Hepatocyte (in vitro differentiated cells): ENCODE data around the gene MKI67. TPM values are rescaled to one million over a fixed set of nuclear protein-coding genes. Genes with fewer than 3 reads are reported as not detected.

ENCODE experiments used
- DNase-seq: peaks from one replicate; pipeline ENCODE4 v3.0.0-alpha.2; 2016; ENCODE audit warnings: low spot score
- H2AFZ ChIP-seq: fragments of 200-600 bp; sonication (generic); 2 replicates; pipeline ENCODE4 v1.6.0; 2016; ENCODE audit warnings: antibody characterized with exemption, mild to moderate bottlenecking
- H3K27ac ChIP-seq: fragments of 200-600 bp; sonication (generic); 2 replicates; pipeline ENCODE4 v1.5.1; 2016; ENCODE audit warnings: mild to moderate bottlenecking
- H3K27me3 ChIP-seq: fragments of 200-600 bp; sonication (generic); 2 replicates; pipeline ENCODE4 v1.6.1; 2016
- H3K36me3 ChIP-seq: fragments of 200-600 bp; sonication (generic); replicated peaks from 2 replicates; pipeline ENCODE4 v1.5.1; 2016; ENCODE audit warnings: low read depth; ENCODE audit not compliant: insufficient read depth
- H3K4me1 ChIP-seq: fragments of 200-600 bp; sonication (generic); 2 replicates; pipeline ENCODE4 v1.5.1; 2016; ENCODE audit warnings: mild to moderate bottlenecking, moderate library complexity; ENCODE audit not compliant: insufficient read depth
- H3K4me2 ChIP-seq: fragments of 200-600 bp; sonication (generic); 2 replicates; pipeline ENCODE4 v1.6.0; 2016
- H3K4me3 ChIP-seq: fragments of 200-600 bp; sonication (generic); 2 replicates; pipeline ENCODE4 v1.5.1; 2016; ENCODE audit warnings: mild to moderate bottlenecking
- H3K79me2 ChIP-seq: fragments of 200-600 bp; sonication (generic); 2 replicates; pipeline ENCODE4 v1.6.0; 2017; ENCODE audit warnings: mild to moderate bottlenecking
- H3K9me2 ChIP-seq: fragments of 200-600 bp; sonication (generic); replicated peaks from 2 replicates; pipeline ENCODE4 v1.6.0; 2017; ENCODE audit warnings: mild to moderate bottlenecking; ENCODE audit not compliant: insufficient read depth
- H3K9me3 ChIP-seq: fragments of 200-600 bp; sonication (generic); 2 replicates; pipeline ENCODE4 v1.5.1; 2016; ENCODE audit warnings: low read depth, mild to moderate bottlenecking
- H4K20me1 ChIP-seq: fragments of 200-600 bp; sonication (generic); 2 replicates; pipeline ENCODE4 v1.6.0; 2016; ENCODE audit warnings: mild to moderate bottlenecking; ENCODE audit not compliant: insufficient read depth, poor library complexity, severe bottlenecking
- EZH2 ChIP-seq: fragments of 200-600 bp; sonication (generic); IDR thresholded peaks from 2 replicates; pipeline ENCODE4 v1.6.1; 2016; ENCODE audit warnings: antibody characterized with exemption, mild to moderate bottlenecking, borderline replicate concordance
- EZH2phosphoT487 ChIP-seq: fragments of 200-600 bp; sonication (generic); IDR thresholded peaks from one replicate; pipeline ENCODE4 v1.6.1; 2018; ENCODE audit warnings: antibody characterized with exemption, mild to moderate bottlenecking, low read depth, moderate library complexity; ENCODE audit not compliant: unreplicated experiment, severe bottlenecking
- WGBS: methylation state at CpG from one replicate; pipeline ENCODE4 v1.1.6; 2016; ENCODE audit warnings: low lambda C conversion rate; ENCODE audit errors: missing lambda C conversion rate; 5-methylcytosine and 5-hydroxymethylcytosine counted together
- polyA plus RNA-seq: library from polyadenylated mRNA; unstranded; fragments of >200 nt; fragmentation: Nextera tagmentation; extraction: Ambion mirVana; gene quantifications from 2 replicates; pipeline ENCODE4 v1.2.1, GENCODE V29; 2016
- total RNA-seq: library from RNA; depleted of rRNA; stranded (reverse); fragments of >200 nt; gene quantifications from 2 replicates; pipeline ENCODE4 v1.2.3, GENCODE V29; 2014
- TF ChIP-seq, protein P1 (sequence below): fragments of 200-600 bp; sonication (generic); IDR thresholded peaks from 2 replicates; pipeline ENCODE4 v1.5.1; 2016; ENCODE audit warnings: antibody characterized with exemption, mild to moderate bottlenecking; ENCODE audit not compliant: poor library complexity

MKI67 gene
- total and polyA plus RNA-seq, 2 experiments from 2014 or later, result 8.1 to 13.1 TPM

DNA sequence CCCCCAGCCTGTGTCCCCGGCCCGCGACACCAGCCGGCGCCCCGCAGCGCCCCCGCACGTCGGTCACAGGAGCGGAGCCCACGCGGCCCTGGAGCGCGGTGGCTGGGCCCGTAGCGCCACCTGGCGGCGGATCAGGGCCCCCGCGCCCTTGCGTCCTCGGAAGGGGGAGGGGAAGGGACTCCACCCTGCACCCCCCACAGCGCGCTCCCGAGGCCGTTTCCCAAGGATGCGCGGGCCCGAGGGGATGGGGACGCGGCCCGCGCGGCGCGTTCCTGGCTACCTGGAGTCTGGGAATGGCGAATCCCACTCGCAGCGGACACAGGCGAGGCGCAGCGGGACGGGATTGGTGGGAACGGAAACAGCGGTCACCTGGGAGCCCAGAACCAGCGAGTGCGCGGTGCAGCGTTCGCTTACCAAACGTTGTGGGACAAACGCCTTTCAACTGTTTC is 23.8 kb upstream of the MKI67 start:
- WGBS, result 3% methylated on average over 32 of the region's 53 CpGs
- Histone ChIP-seq H3K9me2 (no peaks in the 10 kb centered on the region), H3K4me3 (peak overlapping the region; percentile 57), H3K79me2 (no peaks in the 10 kb centered on the region), H3K27ac (no peak overlapping the region), H4K20me1 (no peaks in the 10 kb centered on the region), H3K36me3 (no peaks in the 10 kb centered on the region), H3K4me1 (no peaks in the 10 kb centered on the region), H3K27me3 (peaks cover 9% of the 10 kb centered on the region), H3K9me3 (no peaks in the 10 kb centered on the region), H2AFZ (peak overlapping the region; percentile 78), H3K4me2 (peak overlapping the region; percentile 89)
- peak; percentile 91 for DNase-seq
- TF ChIP-seq, protein P1, sequence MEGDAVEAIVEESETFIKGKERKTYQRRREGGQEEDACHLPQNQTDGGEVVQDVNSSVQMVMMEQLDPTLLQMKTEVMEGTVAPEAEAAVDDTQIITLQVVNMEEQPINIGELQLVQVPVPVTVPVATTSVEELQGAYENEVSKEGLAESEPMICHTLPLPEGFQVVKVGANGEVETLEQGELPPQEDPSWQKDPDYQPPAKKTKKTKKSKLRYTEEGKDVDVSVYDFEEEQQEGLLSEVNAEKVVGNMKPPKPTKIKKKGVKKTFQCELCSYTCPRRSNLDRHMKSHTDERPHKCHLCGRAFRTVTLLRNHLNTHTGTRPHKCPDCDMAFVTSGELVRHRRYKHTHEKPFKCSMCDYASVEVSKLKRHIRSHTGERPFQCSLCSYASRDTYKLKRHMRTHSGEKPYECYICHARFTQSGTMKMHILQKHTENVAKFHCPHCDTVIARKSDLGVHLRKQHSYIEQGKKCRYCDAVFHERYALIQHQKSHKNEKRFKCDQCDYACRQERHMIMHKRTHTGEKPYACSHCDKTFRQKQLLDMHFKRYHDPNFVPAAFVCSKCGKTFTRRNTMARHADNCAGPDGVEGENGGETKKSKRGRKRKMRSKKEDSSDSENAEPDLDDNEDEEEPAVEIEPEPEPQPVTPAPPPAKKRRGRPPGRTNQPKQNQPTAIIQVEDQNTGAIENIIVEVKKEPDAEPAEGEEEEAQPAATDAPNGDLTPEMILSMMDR, result peak; percentile 94
- no peak for TF ChIP-seq EZH2

GRCh38 chr10:128149267-128150014 is 23.2 kb upstream of the MKI67 start:
- Histone ChIP-seq H3K4me1 (no peaks in the 10 kb centered on the region), H3K9me3 (no peaks in the 10 kb centered on the region), H4K20me1 (no peaks in the 10 kb centered on the region), H3K4me2 (peak overlapping the region; percentile 89), H3K9me2 (no peaks in the 10 kb centered on the region), H3K27me3 (peaks cover 9% of the 10 kb centered on the region), H3K27ac (no peak overlapping the region), H3K4me3 (no peak overlapping the region), H3K36me3 (no peaks in the 10 kb centered on the region), H2AFZ (no peak overlapping the region), H3K79me2 (no peaks in the 10 kb centered on the region)
- no peak for DNase-seq
- TF ChIP-seq, protein P1, result no peak
- TF ChIP-seq EZH2phosphoT487, result no peak
- no peak for TF ChIP-seq EZH2
- 71% methylated on average over 27 of the region's 61 CpGs for WGBS

GRCh38 chr10:128147669-128148068 is 21.4 kb upstream of the MKI67 start:
- no peaks in the 10 kb centered on the region for H3K4me1 ChIP-seq
- WGBS, result 68% methylated on average over 2 of the region's 2 CpGs
- H3K27ac ChIP-seq, result no peak overlapping the region
- no peaks in the 10 kb centered on the region for H3K36me3 ChIP-seq
- H2AFZ ChIP-seq, result no peak overlapping the region
- DNase-seq, result no peak
- H3K9me3 ChIP-seq, result no peaks in the 10 kb centered on the region
- peaks cover 7% of the 10 kb centered on the region for H3K27me3 ChIP-seq
- no peaks in the 10 kb centered on the region for H3K9me2 ChIP-seq
- no peak for TF ChIP-seq EZH2
- no peak for TF ChIP-seq EZH2phosphoT487
- TF ChIP-seq, protein P1, result no peak
- no peak overlapping the region for H3K4me3 ChIP-seq
- no peaks in the 10 kb centered on the region for H3K79me2 ChIP-seq
- no peak overlapping the region for H3K4me2 ChIP-seq
- H4K20me1 ChIP-seq, result no peaks in the 10 kb centered on the region
